ENCODE measurements around the gene IPO13. TPM values are rescaled to one million over a fixed set of nuclear protein-coding genes. Genes with fewer than 3 reads are reported as not detected.

Gene IPO13
- total RNA-seq, 1 experiment from 2014 or later: 19.8 TPM

- no peaks in the 10 kb centered on the region for H3K36me3 ChIP-seq (ENCODE audit: insufficient read depth, low read length)
- peak overlapping the region; percentile 81 for H3K27ac ChIP-seq (ENCODE audit: low read length)
- peak overlapping the region; percentile 83 for H3K4me2 ChIP-seq (ENCODE audit: low read depth, low read length, poor library complexity, severe bottlenecking)
- H3K4me1 ChIP-seq (ENCODE audit: low read length): peaks cover 48% of the 10 kb centered on the region
- H3K9me3 ChIP-seq (ENCODE audit: low read length): no peaks in the 10 kb centered on the region
- no peak for DNase-seq
- no peaks in the 10 kb centered on the region for H4K20me1 ChIP-seq (ENCODE audit: insufficient read depth, low read depth, low read length)
- H3K79me2 ChIP-seq (ENCODE audit: low read length): peaks cover 3% of the 10 kb centered on the region; the same call in 1 of the 2 replicates
- H3K4me3 ChIP-seq (ENCODE audit: low read length): peak overlapping the region; percentile 23; the same call in 1 of the 2 replicates
- no peaks in the 10 kb centered on the region for H3K9me2 ChIP-seq (replicated peaks; ENCODE audit: insufficient read depth, low read length)
- H2AFZ ChIP-seq (ENCODE audit: low read length): no peak overlapping the region
- H3K27me3 ChIP-seq (ENCODE audit: low read length): no peaks in the 10 kb centered on the region
- H3K9ac ChIP-seq (ENCODE audit: low read length): peak overlapping the region; percentile 37; the same call in 1 of the 2 replicates
Observed at GRCh38 chr1:43994071-43994470, 47.3 kb downstream of the IPO13 start.

GRCh38 chr1:43994794-43995790, 48.3 kb downstream of the IPO13 start:
- peaks cover 48% of the 10 kb centered on the region for H3K4me1 ChIP-seq (ENCODE audit: low read length)
- peaks cover 3% of the 10 kb centered on the region; the same call in 1 of the 2 replicates for H3K79me2 ChIP-seq (ENCODE audit: low read length)
- H2AFZ ChIP-seq (ENCODE audit: low read length): no peak overlapping the region
- peak; percentile 87 for DNase-seq
- no peaks in the 10 kb centered on the region for H3K36me3 ChIP-seq (ENCODE audit: insufficient read depth, low read length)
- H3K9ac ChIP-seq (ENCODE audit: low read length): peak overlapping the region; percentile 42
- H3K4me3 ChIP-seq (ENCODE audit: low read length): peak overlapping the region; percentile 23; the same call in 1 of the 2 replicates
- H3K27ac ChIP-seq (ENCODE audit: low read length): 0 out of 2 replicates have a peak overlapping the region, but pooled peaks have one; percentile 35
- H4K20me1 ChIP-seq (ENCODE audit: insufficient read depth, low read depth, low read length): no peaks in the 10 kb centered on the region
- no peaks in the 10 kb centered on the region for H3K27me3 ChIP-seq (ENCODE audit: low read length)
- peak overlapping the region; percentile 48 for H3K4me2 ChIP-seq (ENCODE audit: low read depth, low read length, poor library complexity, severe bottlenecking)
- H3K9me2 ChIP-seq (replicated peaks; ENCODE audit: insufficient read depth, low read length): no peaks in the 10 kb centered on the region
- H3K9me3 ChIP-seq (ENCODE audit: low read length): no peaks in the 10 kb centered on the region

- Histone ChIP-seq H3K9me2 (replicated peaks; ENCODE audit: insufficient read depth, low read length) (no peaks in the 10 kb centered on the region), H3K4me3 (ENCODE audit: low read length) (no peak overlapping the region), H3K79me2 (ENCODE audit: low read length) (peaks cover 3% of the 10 kb centered on the region; the same call in 1 of the 2 replicates), H3K4me1 (ENCODE audit: low read length) (peaks cover 39% of the 10 kb centered on the region), H4K20me1 (ENCODE audit: insufficient read depth, low read depth, low read length) (no peaks in the 10 kb centered on the region), H2AFZ (ENCODE audit: low read length) (no peak overlapping the region), H3K9ac (ENCODE audit: low read length) (no peak overlapping the region), H3K4me2 (ENCODE audit: low read depth, low read length, poor library complexity, severe bottlenecking) (no peak overlapping the region), H3K27ac (ENCODE audit: low read length) (no peak overlapping the region), H3K36me3 (ENCODE audit: insufficient read depth, low read length) (no peaks in the 10 kb centered on the region), H3K27me3 (ENCODE audit: low read length) (no peaks in the 10 kb centered on the region), H3K9me3 (ENCODE audit: low read length) (no peaks in the 10 kb centered on the region)
- DNase-seq: no peak
Observed at GRCh38 chr1:43995984-43996732, 49.4 kb downstream of the IPO13 start.

GRCh38 chr1:43996733-43997115, 50.0 kb downstream of the IPO13 start:
- H3K9me3 ChIP-seq (ENCODE audit: low read length): no peaks in the 10 kb centered on the region
- H4K20me1 ChIP-seq (ENCODE audit: insufficient read depth, low read depth, low read length): no peaks in the 10 kb centered on the region
- DNase-seq: no peak
- H3K9me2 ChIP-seq (replicated peaks; ENCODE audit: insufficient read depth, low read length): no peaks in the 10 kb centered on the region
- H3K27me3 ChIP-seq (ENCODE audit: low read length): no peaks in the 10 kb centered on the region
- H3K4me3 ChIP-seq (ENCODE audit: low read length): no peak overlapping the region
- no peaks in the 10 kb centered on the region for H3K36me3 ChIP-seq (ENCODE audit: insufficient read depth, low read length)
- no peak overlapping the region for H3K9ac ChIP-seq (ENCODE audit: low read length)
- H2AFZ ChIP-seq (ENCODE audit: low read length): no peak overlapping the region
- H3K4me1 ChIP-seq (ENCODE audit: low read length): peaks cover 36% of the 10 kb centered on the region
- peaks cover 3% of the 10 kb centered on the region; the same call in 1 of the 2 replicates for H3K79me2 ChIP-seq (ENCODE audit: low read length)
- no peak overlapping the region for H3K27ac ChIP-seq (ENCODE audit: low read length)
- no peak overlapping the region for H3K4me2 ChIP-seq (ENCODE audit: low read depth, low read length, poor library complexity, severe bottlenecking)

GRCh38 chr1:43997295-43997999, 50.7 kb downstream of the IPO13 start:
- no peak overlapping the region for H3K9ac ChIP-seq (ENCODE audit: low read length)
- no peak overlapping the region for H3K4me2 ChIP-seq (ENCODE audit: low read depth, low read length, poor library complexity, severe bottlenecking)
- no peak overlapping the region for H2AFZ ChIP-seq (ENCODE audit: low read length)
- H3K27me3 ChIP-seq (ENCODE audit: low read length): no peaks in the 10 kb centered on the region
- H3K9me3 ChIP-seq (ENCODE audit: low read length): no peaks in the 10 kb centered on the region
- H3K36me3 ChIP-seq (ENCODE audit: insufficient read depth, low read length): no peaks in the 10 kb centered on the region
- H3K4me3 ChIP-seq (ENCODE audit: low read length): no peak overlapping the region
- H3K4me1 ChIP-seq (ENCODE audit: low read length): peaks cover 31% of the 10 kb centered on the region
- no peak for DNase-seq
- no peaks in the 10 kb centered on the region for H3K79me2 ChIP-seq (ENCODE audit: low read length)
- no peaks in the 10 kb centered on the region for H3K9me2 ChIP-seq (replicated peaks; ENCODE audit: insufficient read depth, low read length)
- H4K20me1 ChIP-seq (ENCODE audit: insufficient read depth, low read depth, low read length): no peaks in the 10 kb centered on the region
- H3K27ac ChIP-seq (ENCODE audit: low read length): no peak overlapping the region

GRCh38 chr1:43998000-43998378, 51.2 kb downstream of the IPO13 start:
- no peak overlapping the region for H3K4me3 ChIP-seq (ENCODE audit: low read length)
- H3K4me2 ChIP-seq (ENCODE audit: low read depth, low read length, poor library complexity, severe bottlenecking): no peak overlapping the region
- H3K27me3 ChIP-seq (ENCODE audit: low read length): no peaks in the 10 kb centered on the region
- H3K4me1 ChIP-seq (ENCODE audit: low read length): peaks cover 25% of the 10 kb centered on the region
- no peaks in the 10 kb centered on the region for H3K79me2 ChIP-seq (ENCODE audit: low read length)
- no peaks in the 10 kb centered on the region for H4K20me1 ChIP-seq (ENCODE audit: insufficient read depth, low read depth, low read length)
- no peak overlapping the region for H3K9ac ChIP-seq (ENCODE audit: low read length)
- no peak overlapping the region for H2AFZ ChIP-seq (ENCODE audit: low read length)
- no peak overlapping the region for H3K27ac ChIP-seq (ENCODE audit: low read length)
- H3K36me3 ChIP-seq (ENCODE audit: insufficient read depth, low read length): no peaks in the 10 kb centered on the region
- no peaks in the 10 kb centered on the region for H3K9me2 ChIP-seq (replicated peaks; ENCODE audit: insufficient read depth, low read length)
- no peak for DNase-seq
- no peaks in the 10 kb centered on the region for H3K9me3 ChIP-seq (ENCODE audit: low read length)

- H3K9me2 ChIP-seq (replicated peaks; ENCODE audit: insufficient read depth, low read length): no peaks in the 10 kb centered on the region
Observed at GRCh38 chr1:43999455-43999854, 52.7 kb downstream of the IPO13 start.

More at GRCh38 chr1:43999455-43999854, 52.7 kb downstream of the IPO13 start:
- H3K4me1 ChIP-seq (ENCODE audit: low read length): peaks cover 12% of the 10 kb centered on the region
- H3K36me3 ChIP-seq (ENCODE audit: insufficient read depth, low read length): no peaks in the 10 kb centered on the region
- H3K27ac ChIP-seq (ENCODE audit: low read length): no peak overlapping the region
- no peaks in the 10 kb centered on the region for H3K9me3 ChIP-seq (ENCODE audit: low read length)
- no peaks in the 10 kb centered on the region for H3K27me3 ChIP-seq (ENCODE audit: low read length)
- DNase-seq: no peak
- no peak overlapping the region for H3K4me3 ChIP-seq (ENCODE audit: low read length)
- no peaks in the 10 kb centered on the region for H3K79me2 ChIP-seq (ENCODE audit: low read length)
- no peak overlapping the region for H3K9ac ChIP-seq (ENCODE audit: low read length)
- no peak overlapping the region for H2AFZ ChIP-seq (ENCODE audit: low read length)
- no peak overlapping the region for H3K4me2 ChIP-seq (ENCODE audit: low read depth, low read length, poor library complexity, severe bottlenecking)
- no peaks in the 10 kb centered on the region for H4K20me1 ChIP-seq (ENCODE audit: insufficient read depth, low read depth, low read length)
